ENCODE results near the gene FNDC11.

FNDC11 gene

DNA sequence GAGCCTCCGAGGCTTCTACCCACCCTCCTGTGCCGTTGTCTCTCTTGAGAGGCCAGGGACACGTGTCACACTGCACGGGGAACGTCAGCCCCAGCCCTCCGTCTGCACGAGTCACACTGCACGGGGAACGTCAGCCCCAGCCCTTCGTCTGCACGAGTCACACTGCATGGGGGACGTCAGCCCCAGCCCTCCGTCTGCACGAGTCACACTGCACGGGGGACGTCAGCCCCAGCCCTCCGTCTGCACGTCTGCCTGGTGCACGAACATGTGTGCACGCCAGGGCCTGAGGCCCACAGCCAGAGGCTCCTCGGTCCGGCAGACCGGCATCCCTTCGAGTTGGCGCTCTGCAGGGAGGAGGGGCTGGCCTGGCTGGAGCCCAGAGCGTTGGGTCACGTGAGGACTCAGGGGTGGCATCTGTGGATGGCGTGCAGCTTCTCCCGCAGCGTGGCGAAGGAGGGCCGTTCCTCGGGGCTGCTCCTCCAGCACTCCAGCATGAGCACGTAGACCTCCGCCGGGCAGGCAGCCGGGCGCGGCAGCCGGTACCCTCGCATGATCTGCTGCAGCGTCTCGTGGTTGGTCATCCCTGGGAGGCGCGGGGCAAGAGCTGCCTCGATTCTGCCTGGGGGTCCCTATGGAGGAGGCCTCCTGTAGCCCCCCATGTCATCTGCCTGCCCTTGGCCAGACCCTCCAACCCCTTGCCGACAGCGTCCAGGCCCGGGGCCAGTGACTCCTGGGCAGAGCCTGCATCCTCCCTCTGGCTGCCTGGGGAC, 13.4 kb upstream of the FNDC11 start:
- DNase-seq, result no peak

DNA sequence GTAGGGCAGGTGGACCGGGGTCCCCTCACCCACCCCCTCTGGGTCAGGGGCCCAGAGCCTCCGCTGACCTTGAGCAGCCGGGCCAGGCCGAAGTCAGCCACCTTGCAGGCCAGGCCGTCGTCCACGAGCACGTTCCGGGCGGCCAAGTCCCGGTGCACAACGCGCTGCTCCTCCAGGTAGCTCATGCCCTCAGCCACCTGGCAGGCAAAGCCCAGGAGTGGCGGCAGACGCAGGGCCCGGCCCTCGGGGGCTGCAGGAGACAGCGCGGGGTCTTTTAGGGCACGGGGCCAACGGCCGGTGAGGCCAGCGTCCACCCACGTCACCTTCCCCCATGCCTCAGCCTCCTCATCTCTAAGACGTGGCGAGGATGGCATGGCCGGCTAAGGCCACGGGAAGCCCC, 12.6 kb upstream of the FNDC11 start:
- DNase-seq, result no peak

DNA sequence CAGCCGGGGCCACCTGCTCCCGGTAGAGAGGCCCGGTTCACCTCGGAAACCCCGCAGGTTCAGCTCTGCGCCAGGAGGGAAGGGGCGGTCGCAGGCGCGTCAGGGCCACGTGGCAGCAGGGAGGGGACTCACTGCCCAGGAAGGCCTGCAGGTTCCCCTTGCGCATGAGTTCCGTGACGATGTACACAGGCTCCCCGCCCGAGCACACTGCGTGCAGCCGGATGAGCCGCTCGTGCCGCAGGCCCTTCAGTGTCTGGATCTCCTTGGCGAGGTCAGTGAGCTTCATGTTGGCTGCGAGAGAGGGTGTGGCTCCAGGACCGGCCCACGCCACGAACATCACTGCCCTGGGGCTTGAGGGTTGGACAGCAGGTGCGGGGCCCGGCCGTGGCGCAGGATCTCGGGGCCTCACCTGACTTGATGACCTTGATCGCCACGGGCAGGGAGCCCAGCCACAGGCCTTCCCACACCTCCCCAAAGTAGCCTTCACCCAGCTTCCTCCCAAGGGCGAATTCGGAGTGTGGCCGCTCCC, 11.9 kb upstream of the FNDC11 start:
- no peak for DNase-seq

DNA sequence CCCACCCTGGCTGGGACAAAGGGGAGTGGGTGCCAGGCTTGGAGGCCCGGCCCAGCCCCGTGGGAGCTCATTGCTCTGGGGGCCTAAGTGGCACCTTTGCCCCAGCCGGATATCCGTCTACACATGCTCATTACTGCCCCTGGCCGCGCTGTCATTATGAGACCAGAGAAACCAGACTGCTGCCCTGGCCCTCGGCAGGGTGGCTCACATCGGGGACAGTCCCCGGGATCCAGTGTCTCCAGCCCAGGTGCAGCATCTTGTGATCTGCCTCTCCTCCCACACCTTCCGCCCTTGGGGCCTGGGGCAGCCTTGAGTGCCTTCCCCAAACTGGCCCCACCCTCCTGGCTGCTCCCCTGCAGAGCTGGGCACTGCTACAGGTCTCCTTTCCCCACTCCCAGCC, 11.3 kb upstream of the FNDC11 start:
- DNase-seq, result no peak

DNA sequence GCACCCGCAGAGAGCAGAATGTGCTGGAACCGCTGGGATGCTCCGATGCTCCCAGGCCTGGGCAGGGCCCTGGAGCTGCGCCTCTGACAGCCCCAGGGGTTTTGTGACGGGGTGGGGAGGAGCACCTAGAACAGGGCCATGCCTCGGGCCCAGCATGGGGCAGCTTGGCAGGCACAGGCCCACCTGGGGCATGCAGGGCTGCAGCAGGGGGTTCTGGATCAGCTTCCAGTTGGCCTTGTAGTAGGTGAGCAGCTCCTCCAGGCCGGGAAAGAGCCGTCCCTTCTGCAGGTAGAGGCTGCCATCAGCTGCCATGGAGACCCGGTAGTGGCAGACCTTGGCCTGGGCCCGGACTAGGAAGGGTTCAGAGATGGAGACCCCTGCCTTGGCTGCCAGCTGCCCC, 10.8 kb upstream of the FNDC11 start:
- no peak for DNase-seq

DNA sequence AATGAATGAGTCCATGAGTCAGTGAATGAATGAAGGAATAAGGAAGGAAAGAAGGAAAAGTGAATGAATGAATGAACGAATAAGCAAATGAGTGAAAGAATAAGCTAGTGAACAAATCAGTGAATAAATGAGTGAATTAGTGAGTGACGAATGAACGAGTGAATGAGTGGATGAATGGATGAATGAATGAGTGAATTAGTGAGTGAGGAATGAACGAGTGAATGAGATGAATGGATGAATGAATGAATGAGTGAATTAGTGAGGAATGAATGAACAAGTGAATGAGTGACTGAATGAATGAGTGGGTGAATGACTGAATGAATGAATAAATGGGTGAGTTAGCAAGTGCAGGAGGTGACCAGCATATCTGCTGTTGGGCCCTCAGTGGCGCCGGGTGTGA, 10.2 kb upstream of the FNDC11 start:
- no peak for DNase-seq

DNA sequence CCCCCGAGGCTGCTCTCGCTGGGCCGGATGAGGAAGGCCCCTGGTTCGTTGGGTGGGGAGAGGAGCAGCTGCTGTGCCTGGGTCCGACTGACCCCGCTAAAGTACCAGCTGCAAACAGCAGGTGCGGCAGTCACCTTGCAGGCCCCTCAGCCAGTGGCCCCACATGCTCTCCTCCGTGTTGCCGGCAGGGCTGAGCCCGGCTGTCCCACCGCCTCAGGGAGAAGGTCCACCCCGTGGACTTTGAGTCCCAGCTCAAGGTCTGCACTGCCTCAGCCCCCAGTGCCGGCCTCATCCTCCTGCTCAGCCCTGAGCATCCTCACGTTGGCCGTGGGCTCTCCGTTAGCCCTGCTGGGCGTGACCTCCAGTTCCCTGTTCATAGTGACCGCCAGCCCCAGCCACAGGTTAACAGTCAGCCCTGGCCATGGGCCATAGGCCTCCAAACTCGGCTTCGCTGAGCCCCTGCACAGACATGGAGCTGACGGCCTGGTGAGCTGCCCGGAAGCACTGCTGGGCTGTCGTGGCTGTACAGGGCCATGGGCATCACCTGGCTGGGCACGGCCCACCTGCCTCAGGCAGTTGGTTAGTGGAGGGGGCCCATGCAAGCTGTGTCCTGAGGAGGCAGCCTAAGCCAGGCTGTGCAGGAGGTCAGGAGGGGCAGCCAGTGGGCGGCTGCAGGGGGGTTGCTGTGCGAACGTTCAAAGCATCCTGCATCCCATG, 9.6 kb upstream of the FNDC11 start:
- no peak for DNase-seq

DNA sequence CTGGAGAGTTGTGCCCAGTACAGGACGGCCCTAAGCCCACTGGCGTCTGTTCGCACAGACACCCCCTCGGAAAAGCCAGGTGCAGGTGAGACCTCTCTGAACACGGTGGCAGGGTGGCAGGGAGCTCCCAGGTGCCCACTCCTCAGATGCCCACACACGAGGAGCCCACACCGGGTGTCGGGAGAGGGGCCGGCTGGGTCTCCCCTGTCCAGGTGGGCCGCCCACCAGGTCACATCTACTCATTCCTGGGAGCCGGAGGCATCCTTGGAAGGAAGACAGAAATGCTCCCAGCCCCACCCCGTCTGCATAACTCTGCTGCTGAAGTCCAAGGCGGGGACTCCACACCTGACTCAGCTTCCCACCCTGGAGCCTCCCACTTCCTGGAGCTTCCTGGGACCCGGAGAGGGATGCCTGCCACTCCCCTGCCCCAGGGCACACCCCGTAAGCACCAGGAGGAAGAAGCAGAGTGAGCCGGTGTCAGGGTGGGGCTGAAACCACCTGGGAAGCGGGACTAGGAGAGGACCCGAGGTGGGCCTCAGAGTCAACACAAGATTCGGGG, 8.9 kb upstream of the FNDC11 start:
- DNase-seq, result no peak

DNA sequence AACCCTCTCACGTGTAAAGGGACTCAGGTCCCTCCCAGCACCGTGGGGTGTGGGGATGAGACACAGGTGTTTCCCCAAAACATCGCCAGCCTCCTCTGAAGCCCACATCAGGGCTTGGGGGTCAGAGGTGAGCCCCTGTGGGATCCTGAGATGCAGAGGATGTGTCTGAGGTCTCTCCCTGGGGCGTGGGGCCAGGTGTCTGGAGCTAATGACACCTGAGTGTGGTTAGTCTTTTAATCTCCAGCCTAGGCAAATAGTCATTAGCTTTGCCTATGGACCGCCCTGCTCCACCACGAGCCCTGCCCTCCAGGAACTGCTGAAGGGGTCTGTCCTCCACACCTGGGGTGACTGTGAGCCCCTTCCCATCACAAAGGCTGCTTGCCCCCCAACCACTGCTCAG, 8.1 kb upstream of the FNDC11 start:
- no peak for DNase-seq

DNA sequence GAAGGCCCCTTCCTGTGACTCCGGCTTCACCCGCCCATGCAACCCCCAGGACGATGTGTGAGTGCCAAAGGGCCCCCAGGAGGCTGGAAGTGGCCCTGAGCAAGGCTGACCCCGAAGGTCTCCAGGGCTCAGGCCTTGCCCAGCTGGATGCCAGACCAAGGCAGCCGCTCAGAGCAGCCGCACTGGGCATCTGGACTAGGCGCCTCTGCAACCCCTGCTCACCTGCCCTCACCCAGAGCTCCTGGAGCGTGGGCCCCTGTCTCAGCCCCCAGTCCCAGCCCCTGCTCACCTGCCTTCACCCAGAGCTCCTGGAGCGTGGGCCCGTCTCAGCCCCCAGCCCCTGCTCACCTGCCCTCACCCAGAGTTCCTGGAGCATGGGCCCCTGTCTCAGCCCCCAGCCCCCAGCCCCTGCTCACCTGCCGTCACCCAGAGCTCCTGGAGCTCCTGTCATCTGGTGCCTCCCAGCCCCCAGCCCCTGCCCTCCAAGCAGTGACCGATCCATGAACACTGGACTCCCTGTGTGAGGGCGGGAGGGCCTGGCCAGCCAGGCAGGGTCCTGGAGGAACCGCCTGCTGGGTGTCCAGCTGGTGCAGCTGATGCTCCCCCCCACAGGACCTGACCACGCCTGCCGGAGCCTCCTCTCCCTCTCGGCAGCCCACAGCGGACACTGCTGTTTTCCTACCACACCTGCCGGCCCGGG, 7.6 kb upstream of the FNDC11 start:
- DNase-seq, result no peak

DNA sequence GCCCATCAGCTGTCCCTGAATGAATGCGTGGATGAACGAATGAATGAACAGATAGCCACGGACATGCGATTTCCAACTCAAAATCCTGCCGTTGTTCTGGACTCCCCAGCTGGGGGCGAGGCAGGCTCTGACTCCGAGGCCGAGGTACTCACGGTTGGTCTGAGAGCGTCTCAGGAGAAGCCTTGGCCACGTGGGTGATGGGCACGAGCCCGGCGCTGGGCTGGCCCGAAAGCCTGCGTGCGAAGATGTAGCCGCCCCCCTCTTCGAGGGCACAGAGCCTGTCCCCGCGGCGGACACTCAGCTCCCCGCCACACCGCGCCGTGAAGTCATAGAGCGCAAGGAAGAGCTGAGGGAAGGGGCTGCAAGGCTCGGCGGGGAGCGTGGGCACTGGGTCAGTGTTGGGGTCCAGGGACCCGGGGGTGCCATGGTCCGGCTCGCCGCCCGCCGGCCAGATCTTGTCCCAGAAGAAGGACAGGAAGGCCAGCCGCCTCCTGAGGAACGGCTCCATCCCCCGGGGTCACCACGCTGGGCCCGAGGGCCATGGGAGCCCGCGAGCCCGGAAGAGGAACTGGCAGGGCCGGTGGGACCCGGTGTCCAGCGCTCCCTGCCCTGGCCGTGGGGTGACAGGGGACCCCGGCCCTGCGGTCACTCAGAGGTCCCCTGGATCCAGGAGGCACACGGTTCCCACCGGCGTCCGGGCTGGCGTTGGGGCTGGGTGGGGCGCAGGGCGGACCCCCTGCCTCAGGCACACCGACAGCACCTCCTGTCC, 6.8 kb upstream of the FNDC11 start:
- DNase-seq, result no peak

DNA sequence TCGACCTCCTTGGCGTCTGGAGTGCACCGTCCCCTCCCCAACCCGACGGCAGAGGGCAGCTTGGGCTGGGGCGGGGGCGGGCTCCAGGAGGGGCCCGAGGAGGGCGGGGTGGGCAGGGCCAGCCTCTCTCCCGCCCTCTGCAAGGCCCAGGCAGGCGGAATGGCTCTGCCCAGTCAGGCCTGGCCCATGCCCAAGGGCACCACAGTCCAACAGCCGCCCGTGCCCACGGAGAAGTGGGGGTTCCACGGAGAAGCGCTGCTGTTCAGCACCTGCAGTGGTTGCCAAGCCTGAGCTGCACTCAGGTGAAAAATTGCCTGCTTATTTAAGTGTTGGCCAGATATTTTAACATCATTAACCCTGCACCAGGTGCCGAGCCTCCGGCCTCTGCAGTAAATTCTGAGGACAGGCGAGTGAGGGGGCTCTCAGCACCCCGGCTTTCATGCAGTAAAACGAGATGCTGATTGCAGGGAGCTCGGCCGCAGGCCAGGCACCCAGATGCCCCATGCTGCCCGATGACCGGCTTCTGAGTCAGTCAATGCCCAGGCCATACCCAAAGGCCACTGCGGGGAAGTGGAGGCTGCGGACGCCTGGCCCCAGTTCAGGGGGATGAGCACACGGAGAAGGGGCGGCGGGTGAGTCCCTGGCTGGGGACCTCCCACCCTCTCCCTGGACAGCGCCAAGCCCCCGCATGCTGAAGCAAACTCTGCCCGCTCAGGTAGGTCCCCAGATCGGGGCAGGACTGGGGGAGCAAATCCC, 6.1 kb upstream of the FNDC11 start, which contains the start of gene SRMS:
Gene SRMS, minus strand, starts transcription at position 25 of the 756 bp plus-strand sequence. CDS start 286 bp downstream, outside the sequence.
- DNase-seq, result no peak

DNA sequence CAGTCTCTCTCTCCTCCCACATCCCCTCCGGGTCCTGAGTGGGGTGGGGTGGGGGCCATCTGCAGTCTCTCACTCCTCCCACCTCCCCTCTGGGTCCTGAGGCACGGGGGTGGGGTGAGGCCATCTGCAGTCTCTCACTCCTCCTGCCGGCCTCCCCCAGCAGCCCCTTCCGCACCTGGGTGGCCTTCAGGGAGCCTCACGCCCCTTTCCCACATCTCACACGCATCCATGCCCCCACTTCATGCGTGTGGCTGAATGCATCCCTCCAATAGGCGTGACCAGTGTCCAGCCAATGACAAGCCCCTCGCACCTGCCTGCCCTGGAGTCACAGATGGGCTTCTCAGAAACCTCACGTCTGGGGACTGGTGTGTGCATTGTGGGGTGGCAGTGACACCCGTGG, 5.4 kb upstream of the FNDC11 start:
- DNase-seq, result no peak

DNA sequence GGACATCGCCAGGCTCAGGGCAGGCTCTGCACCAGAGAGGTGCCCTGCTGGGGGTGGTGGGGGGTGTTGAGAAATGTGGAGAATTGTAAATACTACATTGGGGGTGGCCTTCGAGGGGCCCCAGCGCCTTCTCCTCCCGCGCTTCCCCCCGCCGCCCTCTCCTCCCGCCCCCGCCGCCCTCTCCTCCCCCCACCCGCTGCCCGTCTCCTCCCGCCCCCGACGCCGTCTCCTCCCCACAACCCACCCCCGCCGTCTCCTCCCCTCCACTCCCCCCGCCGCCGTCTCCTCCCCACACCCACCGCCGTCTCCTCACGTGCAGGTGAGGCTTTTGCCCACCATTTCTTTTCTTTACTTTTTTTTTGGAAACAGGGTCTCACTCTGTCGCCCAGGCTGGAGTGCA, 4.9 kb upstream of the FNDC11 start:
- no peak for DNase-seq

DNA sequence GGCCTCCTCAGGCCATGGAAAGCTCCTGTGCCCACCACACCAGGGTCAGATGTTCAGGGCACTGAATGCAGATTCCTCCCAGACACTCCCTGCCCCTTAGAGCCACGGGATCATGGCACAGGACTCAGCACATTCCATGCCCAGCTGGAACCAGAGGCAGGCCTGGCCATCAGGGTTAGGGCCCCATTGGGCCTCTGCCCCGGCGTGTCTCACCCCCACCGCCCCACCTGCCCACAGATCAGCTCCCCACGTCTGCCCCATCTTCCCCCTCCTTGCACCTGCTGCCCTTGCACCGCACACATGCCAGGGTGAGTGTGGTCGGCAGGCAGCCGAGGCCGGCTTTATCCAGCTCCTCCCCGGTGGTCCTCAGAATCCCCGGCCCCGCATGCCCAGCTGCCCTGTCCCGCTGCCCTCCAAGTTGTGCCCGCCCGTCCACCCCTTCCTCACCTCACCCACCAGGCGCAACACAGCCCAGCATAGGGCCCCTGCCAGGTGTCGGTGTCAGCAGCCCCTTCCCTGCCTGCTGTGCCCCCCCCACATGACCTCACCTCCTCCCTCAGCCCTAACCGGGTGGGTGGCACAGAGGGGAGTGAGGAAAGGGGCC, 4.2 kb upstream of the FNDC11 start:
- DNase-seq, result no peak

DNA sequence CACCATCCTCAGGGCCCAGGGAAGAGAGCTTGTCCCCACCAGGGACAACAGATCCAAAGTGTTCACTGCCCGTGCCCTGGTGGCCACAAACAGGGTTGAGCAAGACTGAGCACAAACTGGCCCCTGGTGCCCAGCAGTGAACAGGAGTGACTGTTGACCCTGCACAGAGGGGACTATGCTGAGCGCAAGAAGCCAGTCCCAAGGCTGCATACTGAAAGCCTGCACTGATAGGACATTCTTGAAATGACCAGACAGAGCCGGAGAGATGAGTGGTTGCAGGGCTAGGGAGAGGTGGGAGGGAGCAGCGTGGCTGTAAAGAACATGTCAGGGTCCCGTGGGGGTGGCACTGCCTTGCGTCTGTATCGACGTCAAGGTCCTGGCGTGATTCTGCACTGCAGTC, 2.9 kb upstream of the FNDC11 start:
- no peak for DNase-seq

DNA sequence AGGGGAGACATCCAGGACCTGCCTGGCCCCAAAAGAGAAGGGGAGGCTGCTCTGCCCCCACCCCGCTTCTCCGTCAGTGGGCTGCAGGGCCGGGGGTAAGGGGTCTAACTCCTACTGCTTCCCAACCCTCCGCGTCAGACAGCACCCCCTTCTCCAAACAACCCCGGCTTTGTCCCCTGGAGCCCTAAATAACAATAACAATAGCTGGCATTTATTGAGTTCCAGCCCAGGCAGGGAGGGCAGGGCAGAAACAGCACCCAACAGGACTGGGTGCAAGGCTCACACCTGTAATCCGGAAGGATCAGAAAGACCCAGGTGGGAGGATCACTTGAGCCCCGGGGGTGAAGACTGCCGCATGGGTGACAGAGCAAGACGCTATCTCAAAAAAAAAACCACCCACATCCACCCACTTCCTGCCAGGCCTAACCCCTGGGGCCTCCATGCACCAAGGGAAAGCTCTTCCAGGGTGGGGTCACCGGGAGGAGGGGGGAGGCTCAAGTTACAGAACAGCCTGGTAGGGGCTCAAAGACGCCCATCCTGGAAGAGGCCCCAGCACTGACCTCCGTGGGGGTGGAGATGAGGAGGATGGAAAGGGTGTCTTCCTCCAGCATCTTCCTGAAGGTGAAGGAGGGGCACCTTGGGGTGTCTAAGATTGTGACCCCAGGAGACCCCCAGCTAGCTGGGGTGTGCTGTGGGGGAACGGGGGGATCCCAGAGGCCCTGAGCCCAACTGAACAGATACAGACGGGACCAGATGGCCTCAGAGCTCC, 1.3 kb upstream of the FNDC11 start:
- no peak for DNase-seq

DNA sequence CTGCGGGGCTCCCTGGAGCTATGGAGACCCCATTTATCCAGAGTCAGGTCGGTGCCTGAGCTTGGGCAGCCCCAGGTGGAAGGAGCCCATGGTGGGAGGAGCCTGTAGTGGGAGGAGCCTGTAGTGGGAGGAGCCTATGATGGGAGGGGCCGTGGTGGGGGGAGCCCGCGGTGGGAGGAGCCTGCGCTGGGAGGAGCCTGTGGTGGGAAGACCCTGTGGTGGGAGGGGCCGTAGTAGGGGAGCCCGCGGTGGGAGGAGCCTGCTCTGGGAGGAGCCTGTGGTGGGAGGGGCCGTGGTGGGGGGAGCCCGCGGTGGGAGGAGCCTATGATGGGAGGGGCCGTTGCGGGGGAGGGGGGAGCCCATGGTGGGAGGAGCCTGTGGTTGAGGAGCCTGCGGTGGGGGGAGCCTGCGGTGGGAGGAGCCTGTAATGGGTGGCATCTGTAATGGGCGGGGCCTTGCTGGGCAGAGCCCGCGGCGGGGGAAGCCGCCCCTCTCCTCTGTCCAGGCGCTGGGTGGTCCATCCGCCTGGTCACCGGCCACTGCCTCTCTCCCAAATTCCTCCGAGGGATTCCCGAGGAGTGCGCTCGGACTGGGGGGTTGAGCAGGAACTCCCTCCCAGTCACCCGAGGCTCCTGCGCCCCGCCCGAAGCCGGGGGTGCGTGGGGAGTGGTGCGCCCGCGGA, 567 bp upstream of the FNDC11 start:
- peak; percentile 8 for DNase-seq

DNA sequence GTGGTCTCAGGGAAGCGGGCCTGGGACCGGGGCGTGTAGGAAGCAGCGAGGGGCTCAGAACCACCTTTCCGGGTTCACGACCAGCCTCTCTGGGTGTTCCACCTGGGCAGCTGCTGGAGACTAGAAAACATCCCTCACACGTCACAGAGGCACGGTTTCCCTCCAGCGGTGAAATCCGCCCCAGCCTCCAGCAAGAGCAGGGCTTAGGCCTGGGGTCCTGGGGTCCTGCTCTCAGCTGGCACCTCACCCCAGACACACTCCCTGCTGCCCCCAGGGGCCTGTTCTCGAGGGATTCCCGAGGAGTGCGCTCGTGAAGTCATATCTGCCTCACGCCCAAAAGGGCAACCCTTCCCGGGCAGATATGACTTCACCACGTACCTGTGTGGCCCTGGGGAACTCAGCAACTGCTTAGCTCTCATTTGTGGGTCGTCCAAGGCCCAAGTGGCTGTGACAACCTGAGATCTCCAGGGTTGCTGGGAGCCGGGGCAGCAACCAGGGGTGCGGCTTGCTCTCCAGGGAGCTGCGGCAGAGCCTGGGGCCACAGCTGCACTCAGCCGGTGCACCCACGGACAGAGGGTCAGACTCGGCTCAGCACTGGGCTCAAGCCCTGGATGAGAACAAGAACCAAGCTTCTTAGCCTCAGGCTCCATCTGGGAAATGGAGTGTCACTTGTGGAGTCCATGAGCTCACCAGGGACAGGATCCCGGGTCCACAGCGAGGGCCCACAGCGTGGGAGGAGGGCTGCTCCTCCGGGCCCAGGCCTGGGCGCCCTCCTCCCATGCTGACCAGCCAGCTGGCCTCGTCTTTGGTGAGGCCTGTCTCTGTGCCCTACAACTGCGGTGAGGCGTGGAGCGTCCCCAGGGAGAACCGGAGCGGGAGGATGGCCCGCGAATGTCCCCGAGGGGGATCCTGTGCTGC, 661 bp downstream of the FNDC11 start:
- DNase-seq, result no peak

Measured in NCI-H1694 (cell line).